HCT116 (cell line): ENCODE measurements around the gene SIX2. TPM values are rescaled to one million over a fixed set of nuclear protein-coding genes. Genes with fewer than 3 reads are reported as not detected.
A peak's percentile ranks its signal among the peaks of the same experiment; 100 is the strongest.

ENCODE experiments used
- ATAC-seq: fragments of 200-7000 bp; cut with Tn5 transposase; 2 replicates; pipeline ENCODE4 v1.9.1; 2020; ENCODE audit warnings: mild to moderate bottlenecking, moderate library complexity
- BruUV-seq: library from RNA; stranded (reverse); fragments of 400-500 nt; replicated peaks from 2 replicates; lab custom pipeline; 2021; lab: Mats Ljungman, UMichigan
- CTCF ChIA-PET: fragments of 300-600 bp; sonication (Branson Sonifier 250); formaldehyde crosslinking; loops from one replicate; lab custom pipeline; 2021; ENCODE audit warnings: antibody characterized with exemption; lab: Charles Lee
- POLR2A ChIA-PET: fragments of 300-600, 350-600 bp; sonication (Branson Sonifier 250); formaldehyde crosslinking; loops from one replicate; lab custom pipeline; 2021; ENCODE audit warnings: antibody characterized with exemption; lab: Charles Lee
- RAD21 ChIA-PET, 2 experiments: fragments of 300-600 bp; sonication (Branson Sonifier 250); formaldehyde crosslinking; loops; one replicate each; lab custom pipeline; 2023; ENCODE audit warnings: low total read pairs in 2 of 2; ENCODE audit not compliant: uncharacterized antibody in 2 of 2, unreplicated experiment in 2 of 2, low non-redundant PET in 1 of 2; lab: Charles Lee
- DNase-seq: peaks from one replicate; pipeline ENCODE4 v3.0.0-alpha.2; 2010; ENCODE audit warnings: low read depth, low spot score
- H2AFZ ChIP-seq: fragments of 200-600 bp; shearing (Covaris generic), sonication (generic); 2 replicates; pipeline ENCODE4 v1.6.1; 2017; ENCODE audit warnings: low read depth, mixed run types, mixed read lengths, antibody characterized with exemption, low read length; ENCODE audit not compliant: poor library complexity, severe bottlenecking
- H3K27ac ChIP-seq: 2 replicates; pipeline ENCODE4 v1.5.1; 2012; ENCODE audit warnings: low read depth, low read length
- H3K27me3 ChIP-seq: fragments of 200-600 bp; sonication (generic); 2 replicates; pipeline ENCODE4 v1.6.1; 2016; ENCODE audit warnings: mixed run types, low read length, mixed read lengths; ENCODE audit not compliant: insufficient read depth
- H3K36me3 ChIP-seq, 2 experiments: fragments of 200-500 bp in 1 of 2; fragments of 200-600 bp in 1 of 2; sonication (Bioruptor generic) in 1 of 2; sonication (generic) in 1 of 2; 2 replicates each; pipeline versions ENCODE4 v1.5.1 to v1.6.1; 2014 to 2016; ENCODE audit warnings: low read length in 2 of 2, inconsistent platforms in 1 of 2, mixed read lengths in 1 of 2, mixed run types in 1 of 2; ENCODE audit not compliant: insufficient read depth in 2 of 2, control insufficient read depth in 1 of 2
- H3K4me1 ChIP-seq, 2 experiments: fragments of 200-600 bp in 1 of 2; sonication (generic) in 1 of 2; 2 replicates each; pipeline versions ENCODE4 v1.5.1 to v1.6.1; 2012 to 2017; ENCODE audit warnings: low read length in 2 of 2, inconsistent platforms in 1 of 2, mild to moderate bottlenecking in 1 of 2, mixed read lengths in 1 of 2, mixed run types in 1 of 2, moderate library complexity in 1 of 2; ENCODE audit not compliant: insufficient read depth in 2 of 2, control insufficient read depth in 1 of 2
- H3K4me2 ChIP-seq: fragments of 200-600 bp; sonication (generic); 2 replicates; pipeline ENCODE4 v1.6.1; 2017; ENCODE audit warnings: mixed run types, low read length, mixed read lengths
- H3K4me3 ChIP-seq, 2 experiments: fragments of 200-600 bp in 1 of 2; sonication (generic) in 1 of 2; replicated peaks in 1 of 2; 2 replicates each; pipeline ENCODE4 v1.5.1; 2011 to 2016; ENCODE audit warnings: low read length in 2 of 2, control low read depth in 1 of 2, low read depth in 1 of 2, mild to moderate bottlenecking in 1 of 2, mixed read lengths in 1 of 2, mixed run types in 1 of 2
- H3K79me2 ChIP-seq: fragments of 200-600 bp; sonication (generic); 2 replicates; pipeline ENCODE4 v1.6.1; 2017; ENCODE audit warnings: mild to moderate bottlenecking, mixed run types, low read length, moderate library complexity, mixed read lengths; ENCODE audit not compliant: insufficient read depth
- H3K9ac ChIP-seq: fragments of 200-600 bp; sonication (generic); 2 replicates; pipeline ENCODE4 v1.6.1; 2016; ENCODE audit warnings: low read length, mixed read lengths
- H3K9me2 ChIP-seq: fragments of 200-600 bp; sonication (generic), shearing (Covaris generic); 2 replicates; pipeline ENCODE4 v1.6.1; 2017; ENCODE audit warnings: mixed run types, mild to moderate bottlenecking, moderate library complexity; ENCODE audit not compliant: insufficient read depth
- H3K9me3 ChIP-seq, 2 experiments: fragments of 200-500 bp in 1 of 2; fragments of 200-600 bp in 1 of 2; sonication (Bioruptor generic) in 1 of 2; sonication (generic) in 1 of 2; 2 replicates each; pipeline ENCODE4 v1.6.1; 2014 to 2017; ENCODE audit warnings: low read length in 2 of 2, mixed read lengths in 2 of 2, inconsistent platforms in 1 of 2, low read depth in 1 of 2, mild to moderate bottlenecking in 1 of 2, mixed run types in 1 of 2, moderate library complexity in 1 of 2; ENCODE audit not compliant: control insufficient read depth in 1 of 2, insufficient read depth in 1 of 2
- H4K20me1 ChIP-seq: fragments of 200-600 bp; sonication (generic), shearing (Covaris generic); 2 replicates; pipeline ENCODE4 v1.6.1; 2017; ENCODE audit warnings: mixed run types, mild to moderate bottlenecking, moderate library complexity; ENCODE audit not compliant: insufficient read depth
- CEBPB ChIP-seq: IDR thresholded peaks from 2 replicates; pipeline ENCODE4 v1.6.1; 2012; ENCODE audit warnings: low read depth
- ELF1 ChIP-seq: IDR thresholded peaks from 2 replicates; pipeline ENCODE4 v1.6.1; 2012; ENCODE audit warnings: low read depth, borderline replicate concordance
- EZH2 ChIP-seq: fragments of 200-600 bp; sonication (generic); IDR thresholded peaks from 2 replicates; pipeline ENCODE4 v1.6.1; 2017; ENCODE audit warnings: antibody characterized with exemption, mixed run types
- EZH2phosphoT487 ChIP-seq: fragments of 200-600 bp; IDR thresholded peaks from 2 replicates; pipeline ENCODE4 v1.6.1; 2018; ENCODE audit warnings: antibody characterized with exemption, borderline replicate concordance
- FOSL1 ChIP-seq: IDR thresholded peaks from 2 replicates; pipeline ENCODE4 v1.6.1; 2012; ENCODE audit warnings: low read depth
- JUND ChIP-seq: IDR thresholded peaks from 2 replicates; pipeline ENCODE4 v1.6.1; 2012
- POLR2A ChIP-seq: IDR thresholded peaks from 2 replicates; pipeline ENCODE4 v1.7.0; 2011; ENCODE audit warnings: borderline replicate concordance; ENCODE audit not compliant: insufficient read depth, insufficient read length; ENCODE audit errors: extremely low read depth
- POLR2AphosphoS5 ChIP-seq: IDR thresholded peaks from 2 replicates; pipeline ENCODE4 v1.6.1; 2011; ENCODE audit warnings: mild to moderate bottlenecking, low read depth, low read length, moderate library complexity
- RAD21 ChIP-seq: IDR thresholded peaks from 2 replicates; pipeline ENCODE4 v1.6.1; 2012; ENCODE audit warnings: low read depth, mild to moderate bottlenecking
- SP1 ChIP-seq: IDR thresholded peaks from 2 replicates; pipeline ENCODE4 v1.6.1; 2012; ENCODE audit warnings: low read depth
- SRF ChIP-seq: IDR thresholded peaks from 2 replicates; pipeline ENCODE4 v1.6.1; 2012; ENCODE audit warnings: low read depth
- TCF7L2 ChIP-seq: IDR thresholded peaks from 2 replicates; pipeline ENCODE4 v1.7.0; 2011; ENCODE audit warnings: borderline replicate concordance, inconsistent platforms; ENCODE audit not compliant: insufficient read depth, insufficient read length; ENCODE audit errors: extremely low read depth
- YY1 ChIP-seq: IDR thresholded peaks from 2 replicates; pipeline ENCODE4 v1.6.1; 2011; ENCODE audit warnings: low read length, low read depth, moderate library complexity, mild to moderate bottlenecking; ENCODE audit not compliant: insufficient replicate concordance; ENCODE audit errors: extremely low read depth
- ZFX ChIP-seq: fragments of 450-650 bp; IDR thresholded peaks from 2 replicates; pipeline ENCODE4 v1.6.1; 2017
- ZNF274 ChIP-seq: fragments of 200-500 bp; sonication (Bioruptor generic); IDR thresholded peaks from 2 replicates; pipeline ENCODE4 v1.6.1; 2014; ENCODE audit warnings: mild to moderate bottlenecking, low read depth, low read length, inconsistent platforms
- intact Hi-C: fragments of 100-400 bp; cut with micrococcal nuclease; formaldehyde crosslinking; loops from 2 replicates; pipeline ENCODE4 v1.10.0; 2022
- total RNA-seq: library from RNA; stranded (reverse); gene quantifications from one replicate; pipeline ENCODE4 v1.2.1, GENCODE V29; 2021; ENCODE audit not compliant: unreplicated experiment
- TF ChIP-seq, protein P1 (sequence below): IDR thresholded peaks from 2 replicates; pipeline ENCODE4 v1.6.1; 2012; ENCODE audit warnings: low read depth
- TF ChIP-seq, protein P2 (sequence below): IDR thresholded peaks from 2 replicates; pipeline ENCODE4 v1.6.1; 2011; ENCODE audit warnings: mild to moderate bottlenecking, low read length, moderate library complexity; ENCODE audit not compliant: insufficient replicate concordance; ENCODE audit errors: extremely low read depth
- TF ChIP-seq, protein P3 (sequence below), 3 experiments: fragments of 200-600 bp in 1 of 3; sonication (generic) in 1 of 3; IDR thresholded peaks in 2 of 3; conservative IDR thresholded peaks in 1 of 3; 2 replicates each; pipeline ENCODE4 v1.5.1; 2012 to 2017; ENCODE audit warnings: low read depth in 2 of 3, low read length in 2 of 3, antibody characterized with exemption in 1 of 3, borderline replicate concordance in 1 of 3, control low read depth in 1 of 3, mild to moderate bottlenecking in 1 of 3, mixed read lengths in 1 of 3, mixed run types in 1 of 3, moderate library complexity in 1 of 3; ENCODE audit not compliant: insufficient read depth in 1 of 3
- TF ChIP-seq, protein P4 (sequence below): IDR thresholded peaks from 2 replicates; pipeline ENCODE4 v1.6.1; 2012

SIX2 gene
- total RNA-seq, 1 experiment from 2014 or later, result 0.54 TPM

DNA sequence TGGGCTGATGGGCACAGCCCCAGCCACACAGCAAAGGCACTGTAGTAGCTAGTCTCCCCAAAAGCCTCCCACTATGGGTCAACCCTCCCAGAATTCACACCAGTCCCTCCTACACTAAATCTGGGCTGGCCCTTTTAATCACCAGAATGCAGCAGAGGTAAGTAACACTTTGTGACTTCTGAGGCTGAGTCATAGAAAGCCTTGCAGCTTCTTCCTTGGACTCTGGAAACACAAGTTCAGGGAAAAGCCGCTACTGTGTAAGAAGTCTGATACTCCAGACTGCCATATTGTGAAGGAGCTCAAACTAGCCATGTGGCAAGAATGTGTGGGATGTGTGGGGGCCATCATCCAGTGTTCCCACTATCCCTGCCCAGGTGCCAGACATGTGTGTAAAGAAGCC is 19.0 kb upstream of the SIX2 start:
- no TSS peak for BruUV-seq
- DNase-seq (no peak), ATAC-seq (peak; percentile 50; the same call in 1 of the 2 replicates)
- Histone ChIP-seq H3K9me3 (no peaks in the 10 kb centered on the region), H2AFZ (no peak overlapping the region), H3K4me1 (peaks cover 0 to 14% of the 10 kb centered on the region in 2 experiments; a peak in 2 of 4 replicates), H3K27me3 (no peaks in the 10 kb centered on the region), H3K27ac (no peak overlapping the region), H3K79me2 (no peaks in the 10 kb centered on the region), H3K4me2 (peak overlapping the region; percentile 25; the same call in 1 of the 2 replicates), H3K9me2 (no peaks in the 10 kb centered on the region), H3K4me3 (no peak overlapping the region), H3K36me3 (no peaks in the 10 kb centered on the region), H4K20me1 (no peaks in the 10 kb centered on the region), H3K9ac (no peak overlapping the region)
- TF ChIP-seq POLR2A (no peak), TCF7L2 (no peak), SRF (no peak), CEBPB (no peak), ZFX (no peak), FOSL1 (no peak), JUND (no peak), ELF1 (no peak), POLR2AphosphoS5 (no peak), SP1 (no peak), EZH2phosphoT487 (no peak), RAD21 (no peak), ZNF274 (no peak), EZH2 (no peak), YY1 (no peak)
- TF ChIP-seq, protein P1, sequence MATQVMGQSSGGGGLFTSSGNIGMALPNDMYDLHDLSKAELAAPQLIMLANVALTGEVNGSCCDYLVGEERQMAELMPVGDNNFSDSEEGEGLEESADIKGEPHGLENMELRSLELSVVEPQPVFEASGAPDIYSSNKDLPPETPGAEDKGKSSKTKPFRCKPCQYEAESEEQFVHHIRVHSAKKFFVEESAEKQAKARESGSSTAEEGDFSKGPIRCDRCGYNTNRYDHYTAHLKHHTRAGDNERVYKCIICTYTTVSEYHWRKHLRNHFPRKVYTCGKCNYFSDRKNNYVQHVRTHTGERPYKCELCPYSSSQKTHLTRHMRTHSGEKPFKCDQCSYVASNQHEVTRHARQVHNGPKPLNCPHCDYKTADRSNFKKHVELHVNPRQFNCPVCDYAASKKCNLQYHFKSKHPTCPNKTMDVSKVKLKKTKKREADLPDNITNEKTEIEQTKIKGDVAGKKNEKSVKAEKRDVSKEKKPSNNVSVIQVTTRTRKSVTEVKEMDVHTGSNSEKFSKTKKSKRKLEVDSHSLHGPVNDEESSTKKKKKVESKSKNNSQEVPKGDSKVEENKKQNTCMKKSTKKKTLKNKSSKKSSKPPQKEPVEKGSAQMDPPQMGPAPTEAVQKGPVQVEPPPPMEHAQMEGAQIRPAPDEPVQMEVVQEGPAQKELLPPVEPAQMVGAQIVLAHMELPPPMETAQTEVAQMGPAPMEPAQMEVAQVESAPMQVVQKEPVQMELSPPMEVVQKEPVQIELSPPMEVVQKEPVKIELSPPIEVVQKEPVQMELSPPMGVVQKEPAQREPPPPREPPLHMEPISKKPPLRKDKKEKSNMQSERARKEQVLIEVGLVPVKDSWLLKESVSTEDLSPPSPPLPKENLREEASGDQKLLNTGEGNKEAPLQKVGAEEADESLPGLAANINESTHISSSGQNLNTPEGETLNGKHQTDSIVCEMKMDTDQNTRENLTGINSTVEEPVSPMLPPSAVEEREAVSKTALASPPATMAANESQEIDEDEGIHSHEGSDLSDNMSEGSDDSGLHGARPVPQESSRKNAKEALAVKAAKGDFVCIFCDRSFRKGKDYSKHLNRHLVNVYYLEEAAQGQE, result no peak
- TF ChIP-seq, protein P2, sequence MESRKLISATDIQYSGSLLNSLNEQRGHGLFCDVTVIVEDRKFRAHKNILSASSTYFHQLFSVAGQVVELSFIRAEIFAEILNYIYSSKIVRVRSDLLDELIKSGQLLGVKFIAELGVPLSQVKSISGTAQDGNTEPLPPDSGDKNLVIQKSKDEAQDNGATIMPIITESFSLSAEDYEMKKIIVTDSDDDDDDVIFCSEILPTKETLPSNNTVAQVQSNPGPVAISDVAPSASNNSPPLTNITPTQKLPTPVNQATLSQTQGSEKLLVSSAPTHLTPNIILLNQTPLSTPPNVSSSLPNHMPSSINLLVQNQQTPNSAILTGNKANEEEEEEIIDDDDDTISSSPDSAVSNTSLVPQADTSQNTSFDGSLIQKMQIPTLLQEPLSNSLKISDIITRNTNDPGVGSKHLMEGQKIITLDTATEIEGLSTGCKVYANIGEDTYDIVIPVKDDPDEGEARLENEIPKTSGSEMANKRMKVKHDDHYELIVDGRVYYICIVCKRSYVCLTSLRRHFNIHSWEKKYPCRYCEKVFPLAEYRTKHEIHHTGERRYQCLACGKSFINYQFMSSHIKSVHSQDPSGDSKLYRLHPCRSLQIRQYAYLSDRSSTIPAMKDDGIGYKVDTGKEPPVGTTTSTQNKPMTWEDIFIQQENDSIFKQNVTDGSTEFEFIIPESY, result no peak
- TF ChIP-seq, protein P3, sequence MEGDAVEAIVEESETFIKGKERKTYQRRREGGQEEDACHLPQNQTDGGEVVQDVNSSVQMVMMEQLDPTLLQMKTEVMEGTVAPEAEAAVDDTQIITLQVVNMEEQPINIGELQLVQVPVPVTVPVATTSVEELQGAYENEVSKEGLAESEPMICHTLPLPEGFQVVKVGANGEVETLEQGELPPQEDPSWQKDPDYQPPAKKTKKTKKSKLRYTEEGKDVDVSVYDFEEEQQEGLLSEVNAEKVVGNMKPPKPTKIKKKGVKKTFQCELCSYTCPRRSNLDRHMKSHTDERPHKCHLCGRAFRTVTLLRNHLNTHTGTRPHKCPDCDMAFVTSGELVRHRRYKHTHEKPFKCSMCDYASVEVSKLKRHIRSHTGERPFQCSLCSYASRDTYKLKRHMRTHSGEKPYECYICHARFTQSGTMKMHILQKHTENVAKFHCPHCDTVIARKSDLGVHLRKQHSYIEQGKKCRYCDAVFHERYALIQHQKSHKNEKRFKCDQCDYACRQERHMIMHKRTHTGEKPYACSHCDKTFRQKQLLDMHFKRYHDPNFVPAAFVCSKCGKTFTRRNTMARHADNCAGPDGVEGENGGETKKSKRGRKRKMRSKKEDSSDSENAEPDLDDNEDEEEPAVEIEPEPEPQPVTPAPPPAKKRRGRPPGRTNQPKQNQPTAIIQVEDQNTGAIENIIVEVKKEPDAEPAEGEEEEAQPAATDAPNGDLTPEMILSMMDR (IDR thresholded peaks at IDR 0.05 in 2 of 3, conservative IDR thresholded peaks at IDR 0.05 in 1 of 3; ENCODE audit: borderline replicate concordance in 1 of 3, insufficient read depth in 1 of 3, low read depth in 2 of 3, low read length in 2 of 3), result no peak
- TF ChIP-seq, protein P4, sequence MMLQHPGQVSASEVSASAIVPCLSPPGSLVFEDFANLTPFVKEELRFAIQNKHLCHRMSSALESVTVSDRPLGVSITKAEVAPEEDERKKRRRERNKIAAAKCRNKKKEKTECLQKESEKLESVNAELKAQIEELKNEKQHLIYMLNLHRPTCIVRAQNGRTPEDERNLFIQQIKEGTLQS, result no peak
- ChIA-PET CTCF (no interaction called here), RAD21 (interaction anchor here in 1 of 2 experiments (0.7 kb wide), 1 partner anchor 460 kb away, joined by 3 read pairs; no protein-coding TSS in a partner anchor), POLR2A (interaction anchor here (0.9 kb wide), 1 partner anchor 666 kb away, joined by 3 read pairs; the partner anchor contains the start of gene CAMKMT)
- intact Hi-C loops, result no loop called here
